SKM-1 treated with dmso at 0.1 percent for 144 hours (cell line): ENCODE measurements around the gene MT1X.

Source experiments
- DNase-seq: peaks from one replicate; lab custom pipeline; 2025; ENCODE audit not compliant: unreplicated experiment; lab: John Stamatoyannopoulos, UW

MT1X gene

DNA sequence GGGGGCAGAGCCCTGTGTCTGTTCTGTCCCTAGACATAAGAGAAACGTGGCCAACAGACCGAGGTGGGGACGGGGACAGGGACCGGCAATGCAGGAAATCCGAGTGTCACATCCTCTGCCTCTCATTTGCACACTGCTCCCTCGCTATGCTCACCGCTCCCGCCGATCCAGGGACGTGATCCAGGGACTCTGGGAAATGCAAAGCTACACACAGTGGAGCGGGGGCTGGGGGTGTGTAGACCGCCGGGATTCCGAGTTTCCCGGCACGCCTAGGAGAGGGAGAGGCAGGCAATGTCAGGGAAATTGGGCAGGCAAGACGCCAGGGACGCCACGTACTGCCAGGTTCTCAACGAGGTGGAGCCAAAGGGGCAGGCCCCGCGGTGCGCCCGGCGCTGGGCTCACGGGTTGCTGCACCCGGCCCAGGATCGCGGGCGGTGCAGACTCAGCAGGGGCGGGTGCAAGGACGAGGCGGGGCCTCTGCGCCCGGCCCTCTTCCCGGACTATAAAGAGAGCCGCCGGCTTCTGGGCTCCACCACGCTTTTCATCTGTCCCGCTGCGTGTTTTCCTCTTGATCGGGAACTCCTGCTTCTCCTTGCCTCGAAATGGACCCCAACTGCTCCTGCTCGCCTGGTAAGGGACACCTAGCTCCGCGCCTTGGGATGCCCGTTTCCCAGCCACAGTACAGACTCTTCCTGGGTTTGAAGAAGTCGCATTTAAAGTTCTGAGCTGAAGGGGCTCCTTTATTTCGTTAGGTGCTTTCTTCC, at the start of gene MT1X:
TSS of gene MT1X (plus strand) at position 532 of the 764 bp plus-strand sequence. CDS start at position 603, 71 bp downstream.
- DNase-seq = peak; percentile 90

- no peak for DNase-seq
Measured at GRCh38 chr16:56632848-56633365, 49.4 kb upstream of the MT1X start.

DNA sequence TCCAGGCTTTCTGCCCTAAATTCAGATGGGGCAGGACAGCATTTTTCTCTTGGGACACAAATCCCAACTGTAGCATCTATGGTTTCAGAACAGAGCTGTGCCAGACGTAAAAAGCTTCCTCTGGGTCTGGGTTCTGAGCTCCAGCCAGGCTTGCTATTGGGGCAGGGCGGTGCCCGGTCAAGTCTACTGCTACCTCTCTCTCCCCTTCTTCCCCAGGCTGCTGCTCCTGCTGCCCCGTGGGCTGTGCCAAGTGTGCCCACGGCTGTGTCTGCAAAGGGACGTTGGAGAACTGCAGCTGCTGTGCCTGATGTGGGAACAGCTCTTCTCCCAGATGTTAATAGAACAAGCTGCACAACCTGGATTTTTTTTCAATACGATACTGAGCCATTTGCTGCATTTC, 48.7 kb upstream of the MT1X start:
- no peak for DNase-seq

GRCh38 chr16:56634715-56635440, 47.4 kb upstream of the MT1X start:
- DNase-seq = no peak

- no peak for DNase-seq
Measured at GRCh38 chr16:56635441-56635967, 46.8 kb upstream of the MT1X start.

GRCh38 chr16:56636616-56637413, 45.5 kb upstream of the MT1X start:
- DNase-seq = no peak

DNA sequence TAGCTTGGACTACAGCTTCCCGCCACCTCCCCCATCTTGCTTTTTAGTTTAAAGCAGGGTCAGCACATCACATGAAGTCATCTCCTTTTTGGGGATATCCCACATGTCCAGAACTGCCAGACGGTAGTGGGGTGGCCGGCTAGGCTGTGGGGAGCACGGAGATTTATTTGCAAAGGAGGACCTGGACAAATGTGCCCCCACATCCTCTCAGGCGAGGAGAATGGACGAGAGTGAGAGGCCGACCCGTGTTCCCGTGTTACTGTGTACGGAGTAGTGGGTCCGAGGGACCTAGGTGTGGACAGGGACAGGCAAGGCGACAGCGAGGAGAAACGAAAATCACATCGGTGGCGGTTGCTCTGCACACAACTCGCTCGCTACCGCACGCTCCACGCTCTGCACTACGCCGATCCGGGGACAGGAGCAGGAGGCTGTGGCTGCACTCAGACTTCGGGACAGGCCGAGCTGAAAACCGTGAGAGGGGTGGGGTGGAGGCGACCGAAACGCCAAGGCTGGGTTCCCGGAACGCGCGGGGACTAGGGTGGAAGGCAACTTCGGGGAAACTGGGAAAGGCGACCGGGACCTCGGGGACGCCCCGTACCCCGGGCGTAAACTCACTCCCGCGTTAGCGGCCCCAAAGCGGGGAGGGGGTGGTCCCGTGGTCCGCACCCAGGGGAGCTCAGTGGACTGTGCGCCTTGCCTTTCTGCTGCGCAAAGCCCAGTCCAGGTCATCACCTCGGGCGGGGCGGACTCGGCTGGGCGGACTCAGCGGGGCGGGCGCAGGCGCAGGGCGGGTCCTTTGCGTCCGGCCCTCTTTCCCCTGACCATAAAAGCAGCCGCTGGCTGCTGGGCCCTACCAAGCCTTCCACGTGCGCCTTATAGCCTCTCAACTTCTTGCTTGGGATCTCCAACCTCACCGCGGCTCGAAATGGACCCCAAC, 44.2 kb upstream of the MT1X start, which contains the start of gene MT1A:
TSS of gene MT1A (plus strand) at position 853 of the 937 bp plus-strand sequence. CDS start at position 926, 73 bp downstream.
- no peak for DNase-seq

DNA sequence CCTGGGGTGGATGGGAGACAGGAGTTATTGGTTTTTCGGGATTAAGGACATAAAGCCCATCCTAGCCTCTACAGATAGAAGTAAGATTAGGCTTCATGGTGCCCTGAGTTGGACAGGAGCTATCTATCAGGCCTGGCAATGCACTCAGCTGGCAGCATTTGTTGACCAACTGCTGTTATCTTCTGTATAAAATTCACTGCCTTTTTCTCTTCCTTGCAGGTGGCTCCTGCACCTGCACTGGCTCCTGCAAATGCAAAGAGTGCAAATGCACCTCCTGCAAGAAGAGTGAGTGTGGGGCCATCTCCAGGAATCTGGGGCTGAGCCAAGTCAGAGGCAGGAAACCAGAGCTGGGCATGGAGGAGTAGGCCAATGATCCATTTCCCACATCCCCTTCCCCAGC, 43.2 kb upstream of the MT1X start:
- DNase-seq = no peak

DNA sequence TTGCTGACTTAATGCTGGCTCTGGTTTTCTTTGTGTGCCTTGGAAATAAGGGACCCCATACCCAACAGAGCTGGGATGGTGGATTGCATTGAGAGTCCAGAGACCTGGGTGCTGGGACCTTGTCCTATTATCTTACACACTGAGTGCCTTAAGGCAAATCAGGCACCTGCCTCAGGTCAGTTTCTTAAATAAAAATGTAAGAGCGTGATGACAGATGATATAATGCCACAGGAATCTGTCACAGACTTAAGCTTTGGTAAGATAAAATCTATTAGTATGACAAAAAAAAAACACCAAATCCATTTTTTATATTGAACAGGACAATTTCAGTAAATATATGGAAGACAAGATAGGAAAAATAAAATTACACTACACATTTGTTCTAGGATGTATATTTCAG, 42.2 kb upstream of the MT1X start:
- DNase-seq = no peak

GRCh38 chr16:56641166-56641565, 41.1 kb upstream of the MT1X start:
- DNase-seq = no peak

GRCh38 chr16:56643080-56643778, 39.0 kb upstream of the MT1X start:
- DNase-seq = no peak

DNA sequence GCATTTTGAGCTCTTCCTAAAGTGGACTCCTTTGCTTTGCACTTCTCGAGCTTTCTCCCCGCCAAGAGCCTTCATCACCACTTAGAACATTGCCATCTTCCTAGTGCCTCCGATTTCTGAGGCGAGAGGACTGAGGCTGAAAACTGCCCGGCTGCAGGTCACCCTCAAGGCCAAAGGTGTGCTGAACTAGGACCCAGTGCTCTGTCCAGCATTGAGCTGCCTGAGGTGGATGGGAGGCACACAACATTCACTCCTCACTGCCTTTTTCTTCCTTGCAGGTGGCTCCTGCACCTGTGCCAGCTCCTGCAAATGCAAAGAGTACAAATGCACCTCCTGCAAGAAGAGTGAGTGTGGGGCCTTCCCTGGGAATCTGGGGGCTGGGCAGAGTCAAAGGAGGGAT, 38.4 kb upstream of the MT1X start:
- DNase-seq = no peak

- DNase-seq = no peak
Measured at GRCh38 chr16:56645311-56645710, 37.0 kb upstream of the MT1X start.

DNA sequence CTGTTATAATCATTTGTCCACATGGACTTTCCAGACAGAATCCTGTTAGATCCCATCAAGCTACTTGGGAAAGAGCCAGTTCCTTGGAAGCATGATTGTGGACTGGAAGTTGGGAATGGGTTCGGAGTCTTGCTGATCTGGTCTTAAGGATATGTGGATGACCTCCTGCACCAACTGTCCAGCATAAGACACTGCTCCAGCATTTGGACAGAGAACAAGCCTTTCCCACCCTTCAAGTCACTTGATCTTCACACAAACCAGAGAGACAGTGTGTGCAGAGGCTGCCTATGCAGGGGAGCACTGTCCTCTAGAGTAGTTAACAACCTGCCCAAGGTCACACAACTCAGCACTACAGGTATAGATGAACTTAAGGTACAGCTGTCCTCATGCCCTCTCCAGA, 36.4 kb upstream of the MT1X start:
- no peak for DNase-seq

DNA sequence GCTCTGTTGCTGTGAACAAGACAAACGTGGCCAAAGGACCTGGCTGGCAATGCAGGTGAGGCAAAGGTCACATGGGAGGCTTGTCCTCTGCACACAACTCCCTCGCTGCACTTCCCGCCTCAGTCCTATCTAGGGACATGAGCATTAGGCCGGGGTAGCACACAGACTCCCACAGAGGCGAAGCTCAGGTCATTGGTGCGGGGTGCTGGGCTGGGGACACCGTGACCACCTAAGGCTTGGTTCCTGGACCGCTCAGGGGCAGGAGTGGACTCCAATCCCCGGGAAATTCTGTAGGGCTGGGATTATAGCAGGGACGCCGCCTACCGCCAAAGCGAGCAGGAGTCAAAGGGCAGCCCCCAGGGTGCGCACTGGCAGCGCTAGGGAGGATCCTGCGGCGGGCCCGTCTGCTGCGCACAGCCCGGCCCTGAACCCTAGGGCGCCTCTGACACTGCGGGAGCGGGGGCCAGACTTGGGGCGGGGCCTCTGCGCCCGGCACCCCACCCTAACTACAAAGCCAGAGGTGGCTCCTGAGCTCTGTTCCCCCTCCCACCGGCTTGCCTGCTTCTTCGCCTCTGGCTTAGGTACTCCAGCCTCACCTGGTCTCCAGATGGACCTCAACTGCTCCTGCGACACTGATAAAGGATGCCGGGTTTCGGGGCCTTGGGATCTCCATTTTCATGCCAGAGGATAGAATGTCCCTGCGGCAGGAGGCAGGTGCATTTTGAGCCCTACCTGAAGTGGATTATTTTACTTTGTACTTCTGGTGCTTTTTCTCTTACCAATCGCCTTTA, 34.4 kb upstream of the MT1X start:
- DNase-seq = no peak

- DNase-seq = no peak
Measured at GRCh38 chr16:56649271-56649670, 33.0 kb upstream of the MT1X start.

DNA sequence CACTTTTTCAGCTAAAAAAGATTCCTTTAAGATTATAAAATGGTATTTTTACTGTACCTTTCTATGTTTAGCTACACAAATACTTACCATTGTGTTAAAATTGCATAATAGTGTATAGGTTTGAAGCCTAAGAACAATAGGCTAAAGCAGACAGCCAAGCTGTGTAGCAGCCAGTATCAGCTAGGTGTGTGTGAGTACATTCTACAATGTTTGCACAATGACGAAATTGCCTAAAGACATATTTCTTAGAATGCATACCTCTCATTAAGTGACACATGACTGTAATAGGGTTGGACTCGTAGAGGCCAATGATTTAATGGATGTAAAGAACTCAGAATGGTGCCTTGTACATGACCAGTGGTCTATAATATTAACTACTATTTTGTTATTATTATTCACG, 32.5 kb upstream of the MT1X start:
- no peak for DNase-seq

DNA sequence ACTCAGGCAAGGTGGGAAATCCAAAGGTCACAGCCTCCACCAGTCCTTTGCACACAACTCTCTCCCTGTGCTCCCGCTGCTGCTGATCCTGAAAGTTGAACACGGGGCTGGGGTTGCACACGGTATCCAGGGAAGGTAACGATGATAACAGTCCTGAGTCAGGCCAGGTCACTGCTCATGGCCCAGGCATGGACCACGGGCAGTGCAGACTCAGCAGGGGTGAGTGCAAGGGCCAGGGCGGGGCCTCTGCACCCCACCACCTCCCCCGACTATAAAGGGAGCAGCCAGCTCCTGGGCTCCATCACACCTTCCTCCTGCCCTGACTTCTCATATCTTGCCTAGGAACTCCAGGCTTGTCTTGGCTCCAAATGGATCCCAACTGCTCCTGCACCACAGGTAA, 30.7 kb upstream of the MT1X start, which contains the start of gene MT1B:
TSS of gene MT1B (plus strand) at position 301 of the 400 bp plus-strand sequence. CDS start at position 369, 68 bp downstream.
- no peak for DNase-seq
